Measurements from ENCODE around the gene CHD2. TPM values are rescaled to one million over a fixed set of nuclear protein-coding genes. Genes with fewer than 3 reads are reported as not detected.

CHD2 gene
- total RNA-seq, 2 donors from 2014 or later: 76.3 to 137 TPM

GRCh38 chr15:93007994-93008393 is 107.9 kb downstream of the CHD2 start:
- no peaks in the 10 kb centered on the region for H3K4me1 ChIP-seq (replicated peaks)
- intact Hi-C loops (cut with DNase I): no loop called here
- H3K27ac ChIP-seq: no peak overlapping the region
- H3K36me3 ChIP-seq: peaks cover 5 to 6% of the 10 kb centered on the region in 2 donors
- TF ChIP-seq POLR2A (IDR thresholded peaks at IDR 0.05) (no peak), POLR2AphosphoS5 (IDR thresholded peaks at IDR 0.05) (no peak), CTCF (IDR thresholded peaks at IDR 0.05) (no peak)
- H3K9me3 ChIP-seq: no peaks in the 10 kb centered on the region
- 93% methylated on average over 3 of the region's 3 CpGs for WGBS
- no peak for DNase-seq (ENCODE audit: low spot score)
- no peak overlapping the region for H3K4me3 ChIP-seq
- no peaks in the 10 kb centered on the region for H3K27me3 ChIP-seq (replicated peaks; ENCODE audit: insufficient read depth)

- Histone ChIP-seq H3K4me1 (replicated peaks) (no peaks in the 10 kb centered on the region), H3K27me3 (replicated peaks; ENCODE audit: insufficient read depth) (no peaks in the 10 kb centered on the region), H3K27ac (no peak overlapping the region), H3K36me3 (peaks cover 21 to 33% of the 10 kb centered on the region in 2 donors), H3K9me3 (no peaks in the 10 kb centered on the region), H3K4me3 (no peak overlapping the region)
- intact Hi-C loops (cut with DNase I): no loop called here
- no peak for TF ChIP-seq POLR2AphosphoS5 (IDR thresholded peaks at IDR 0.05)
- no peak for TF ChIP-seq CTCF (IDR thresholded peaks at IDR 0.05)
- 93% methylated on average over 1 of the region's 1 CpG for WGBS
- DNase-seq (ENCODE audit: low spot score): no peak
These were observed 112.7 kb downstream of the CHD2 start for GRCh38 chr15:93012786-93013185.

- H3K36me3 ChIP-seq: peaks cover 23 to 33% of the 10 kb centered on the region in 2 donors
- H3K27ac ChIP-seq: no peak overlapping the region
- 84% methylated on average over 6 of the region's 6 CpGs for WGBS
- no peaks in the 10 kb centered on the region for H3K27me3 ChIP-seq (replicated peaks; ENCODE audit: insufficient read depth)
- no peaks in the 10 kb centered on the region for H3K4me1 ChIP-seq (replicated peaks)
- no peak for TF ChIP-seq POLR2AphosphoS5 (IDR thresholded peaks at IDR 0.05)
- TF ChIP-seq CTCF (IDR thresholded peaks at IDR 0.05): no peak
- TF ChIP-seq POLR2A (IDR thresholded peaks at IDR 0.05): no peak
- no peak overlapping the region for H3K4me3 ChIP-seq
- intact Hi-C loops (cut with DNase I): no loop called here
- H3K9me3 ChIP-seq: no peaks in the 10 kb centered on the region
- no peak for DNase-seq (ENCODE audit: low spot score)
These were observed 117.4 kb downstream of the CHD2 start for GRCh38 chr15:93017526-93017925.

GRCh38 chr15:93018574-93018973 is 118.5 kb downstream of the CHD2 start:
- H3K4me3 ChIP-seq: no peak overlapping the region
- no peaks in the 10 kb centered on the region for H3K4me1 ChIP-seq (replicated peaks)
- 85% methylated on average over 4 of the region's 4 CpGs for WGBS
- no peak for DNase-seq (ENCODE audit: low spot score)
- H3K27me3 ChIP-seq (replicated peaks; ENCODE audit: insufficient read depth): no peaks in the 10 kb centered on the region
- peaks cover 23% of the 10 kb centered on the region in 2 donors for H3K36me3 ChIP-seq
- no peak overlapping the region for H3K27ac ChIP-seq
- no peaks in the 10 kb centered on the region for H3K9me3 ChIP-seq
- peak in 1 of 4 experiments; percentile 11 for TF ChIP-seq CTCF (IDR thresholded peaks at IDR 0.05)
- TF ChIP-seq POLR2A (IDR thresholded peaks at IDR 0.05): no peak
- intact Hi-C loops (cut with DNase I): no loop called here

GRCh38 chr15:93019090-93019489 is 119.0 kb downstream of the CHD2 start:
- Histone ChIP-seq H3K27ac (no peak overlapping the region), H3K4me3 (no peak overlapping the region), H3K27me3 (replicated peaks; ENCODE audit: insufficient read depth) (no peaks in the 10 kb centered on the region), H3K9me3 (no peaks in the 10 kb centered on the region), H3K36me3 (peaks cover 21 to 23% of the 10 kb centered on the region in 2 donors), H3K4me1 (replicated peaks) (no peaks in the 10 kb centered on the region)
- intact Hi-C loops (cut with DNase I): no loop called here
- no peak for DNase-seq (ENCODE audit: low spot score)
- 89% methylated on average over 7 of the region's 7 CpGs for WGBS
- TF ChIP-seq POLR2A (IDR thresholded peaks at IDR 0.05): no peak
- TF ChIP-seq CTCF (IDR thresholded peaks at IDR 0.05): no peak
- no peak for TF ChIP-seq POLR2AphosphoS5 (IDR thresholded peaks at IDR 0.05)
